ACHN (cell line): Measurements from ENCODE around the gene SNX1.
"Not testable (repeated sequence)": the region's sequence is repeated elsewhere in the genome, so short reads cannot be mapped to it uniquely, and the experiment has no call there.

Experiments
- DNase-seq: peaks from one replicate; pipeline ENCODE4 v3.0.0-alpha.2; 2015
- in situ Hi-C: cut with HindIII; loops from 2 replicates; pipeline ENCODE4 v1.10.0; 2017; ENCODE audit warnings: low sequenced_read_pairs, low pct_ligation_motif_present, low pct_unique_long_range_greater_than_20kb

SNX1 gene

DNA sequence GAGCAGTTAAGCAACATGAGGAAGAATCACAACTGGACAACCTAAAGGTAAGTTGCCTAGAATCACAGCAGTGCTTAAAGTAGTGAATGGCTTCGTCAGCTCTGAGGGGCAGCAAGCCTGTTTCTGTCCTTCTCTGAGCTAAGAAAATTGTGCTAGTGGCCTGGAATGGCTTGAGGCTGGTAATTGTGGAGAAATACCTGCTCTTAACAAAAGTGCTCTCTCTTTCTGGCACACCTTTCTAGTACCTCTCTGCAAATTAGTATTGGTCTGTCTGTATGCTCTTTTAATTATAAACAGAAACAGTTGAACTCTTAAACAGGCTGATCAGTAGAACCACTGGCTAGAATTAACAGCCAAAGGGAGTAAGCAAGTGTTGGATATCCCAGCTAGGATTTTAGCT is 11.6 kb downstream of the SNX1 start:
- no peak for DNase-seq
- in situ Hi-C loops = no loop called here

DNA sequence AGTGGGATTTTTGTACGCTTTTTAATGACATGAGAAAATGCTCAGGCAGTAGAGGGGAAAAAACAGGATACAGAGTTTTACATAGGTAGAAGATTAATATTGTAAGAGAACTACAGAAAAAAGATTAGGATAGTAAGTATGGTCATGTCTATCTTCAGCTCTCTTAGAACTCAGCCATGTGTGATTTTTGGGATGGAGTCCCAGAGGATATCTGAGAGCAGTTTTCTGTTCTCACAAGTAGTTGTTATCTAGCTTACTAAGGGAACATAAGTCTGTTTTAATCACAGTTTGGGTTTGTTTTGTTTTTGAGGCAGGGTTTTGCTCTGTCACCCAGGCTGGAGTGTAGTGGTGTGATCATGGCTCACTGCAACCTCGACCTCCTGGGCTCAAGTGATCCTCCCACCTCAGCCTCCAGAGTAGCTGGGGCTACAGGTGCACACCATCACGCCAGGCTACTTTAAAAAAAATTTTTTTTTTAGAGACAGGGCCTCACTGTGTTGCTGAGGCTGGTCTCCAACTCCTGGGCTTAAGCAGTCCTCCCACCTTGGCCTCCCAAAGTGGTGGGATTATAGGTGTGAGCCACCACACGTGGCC is 14.4 kb downstream of the SNX1 start:
- DNase-seq, in situ Hi-C loops: not testable (repeated sequence)

DNA sequence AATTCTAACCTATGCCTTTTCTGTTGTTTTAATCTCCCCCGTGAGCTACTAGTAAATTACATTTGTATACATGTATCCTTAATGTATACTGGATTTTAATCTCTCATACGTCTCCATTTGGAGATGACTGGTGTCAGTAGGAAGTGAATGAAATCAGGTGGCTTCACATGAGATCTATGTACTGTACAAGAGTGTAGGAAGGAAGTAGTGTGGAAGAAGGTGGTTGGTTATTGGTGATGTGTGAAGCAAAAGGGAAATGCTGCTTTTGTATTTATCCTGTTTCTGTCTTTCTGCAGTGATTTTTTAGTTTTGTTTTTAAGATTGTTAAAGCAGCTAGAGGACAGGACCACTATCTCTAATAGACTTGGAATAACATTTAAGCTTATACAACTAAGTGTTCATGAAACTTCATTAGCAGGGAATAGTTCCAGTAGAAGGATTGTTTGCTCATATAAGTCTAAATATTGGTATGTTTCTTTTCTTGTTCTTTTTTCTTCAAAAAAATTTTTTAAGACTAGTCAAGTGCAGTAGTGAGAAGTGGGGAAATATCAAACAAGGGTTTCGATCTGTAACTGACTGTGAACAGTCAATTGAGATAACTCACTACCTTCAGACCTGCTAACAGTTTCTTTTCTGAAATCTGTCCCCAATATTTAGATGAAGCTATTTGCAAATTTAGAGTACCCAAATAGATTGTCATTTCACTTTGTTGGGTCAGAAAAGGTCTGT is 15.3 kb downstream of the SNX1 start:
- in situ Hi-C loops = no loop called here
- no peak for DNase-seq

DNA sequence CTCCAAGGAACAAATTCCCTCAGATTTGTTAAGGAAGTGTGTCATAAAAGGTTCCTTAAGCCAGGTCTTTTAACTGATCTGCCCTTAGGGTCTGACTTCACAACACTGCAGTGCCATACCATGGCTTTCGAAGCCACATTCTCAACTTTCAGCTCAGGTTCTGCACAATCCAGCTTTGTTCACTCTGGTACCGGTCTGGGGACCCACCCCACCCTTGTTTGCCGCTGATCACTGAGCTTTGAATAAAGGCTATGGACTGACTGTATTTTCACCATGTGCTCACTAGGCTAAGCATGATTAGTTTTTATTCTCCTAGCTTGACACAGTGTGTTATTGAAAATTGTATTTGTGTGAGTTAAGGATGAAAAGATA is 15.9 kb downstream of the SNX1 start:
- in situ Hi-C loops = no loop called here
- DNase-seq = no peak

DNA sequence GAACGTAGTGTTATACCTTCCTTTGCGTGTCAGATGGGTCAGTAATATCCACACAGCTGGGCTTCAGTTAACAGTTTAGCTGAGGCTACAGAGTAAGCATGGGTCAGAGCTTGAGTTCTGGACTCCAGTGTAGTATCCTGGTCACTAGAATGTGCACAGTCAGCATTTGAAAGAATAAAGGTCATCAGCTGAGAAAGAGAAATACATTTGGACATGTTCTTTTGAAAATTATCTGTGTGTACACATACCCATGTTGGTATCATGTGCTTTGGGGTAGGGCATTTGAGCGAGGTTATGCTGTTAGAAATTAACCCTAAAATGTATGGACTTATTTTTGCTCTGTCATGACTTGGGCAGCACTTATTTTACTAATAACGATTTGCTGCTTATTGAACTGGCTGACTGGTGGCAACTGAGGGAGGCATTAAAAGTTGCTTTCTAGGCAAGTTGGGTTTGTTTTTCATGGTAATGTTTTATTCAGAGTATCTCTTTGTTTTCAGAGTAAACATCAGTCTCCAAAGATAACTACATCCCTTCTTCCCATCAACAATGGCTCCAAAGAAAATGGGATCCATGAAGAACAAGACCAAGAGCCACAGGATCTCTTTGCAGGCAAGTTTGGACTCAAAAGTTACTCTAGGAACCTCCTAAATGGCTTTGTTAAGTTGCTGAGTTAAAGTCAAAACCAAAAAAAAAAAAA is 16.4 kb downstream of the SNX1 start:
- in situ Hi-C loops = no loop called here
- no peak for DNase-seq

DNA sequence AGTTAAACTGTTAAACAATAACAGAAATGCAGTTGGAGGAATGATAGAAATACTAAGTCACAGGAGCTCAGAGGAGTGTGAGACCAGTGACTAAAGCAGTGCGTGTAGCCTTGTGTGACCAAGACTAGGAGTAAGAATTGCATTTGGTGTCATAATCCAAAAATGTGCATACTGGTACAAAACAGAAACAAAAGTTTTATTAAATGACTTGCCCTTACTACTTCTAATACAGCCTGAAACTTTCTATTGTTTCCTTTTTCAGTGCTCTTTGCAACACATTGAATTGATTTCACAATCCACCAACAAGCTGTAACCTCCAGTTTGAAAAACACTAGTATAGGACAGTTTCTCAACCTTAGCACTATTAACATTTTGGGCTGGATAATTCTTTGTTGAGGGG is 17.1 kb downstream of the SNX1 start:
- in situ Hi-C loops = no loop called here
- DNase-seq = peak; percentile 19

DNA sequence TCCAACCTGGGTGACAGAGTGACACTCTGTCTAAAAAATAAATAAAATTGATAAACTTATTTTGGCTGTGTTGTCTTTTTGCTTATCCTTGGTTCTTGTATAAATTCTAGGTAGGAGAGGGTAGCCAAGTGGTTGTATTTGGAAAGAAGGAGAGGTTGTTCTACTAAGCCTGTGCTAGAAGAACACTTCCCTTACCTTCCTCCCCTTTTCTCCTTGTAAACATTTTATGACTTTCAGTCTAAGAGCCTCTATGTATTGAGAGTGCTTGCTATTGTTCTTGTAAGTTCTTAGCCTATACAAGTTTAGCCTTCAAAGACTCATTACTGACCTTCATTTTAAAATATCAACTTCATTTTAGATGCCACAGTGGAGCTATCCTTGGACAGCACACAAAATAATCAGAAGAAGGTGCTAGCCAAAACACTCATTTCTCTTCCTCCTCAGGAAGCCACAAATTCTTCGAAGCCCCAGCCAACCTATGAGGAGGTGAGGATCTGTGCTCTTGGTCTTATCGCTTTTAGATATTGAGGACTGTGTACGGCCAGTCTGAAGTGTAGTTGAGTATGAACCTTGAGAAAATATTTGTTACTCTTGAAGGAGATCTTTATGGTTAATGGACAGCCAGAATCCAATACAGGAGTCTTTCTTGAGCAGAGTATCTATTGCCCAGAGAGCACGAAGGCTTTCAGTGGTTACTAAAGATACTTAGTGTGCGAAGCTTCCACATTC is 22.1 kb downstream of the SNX1 start:
- in situ Hi-C loops = no loop called here
- DNase-seq = no peak

DNA sequence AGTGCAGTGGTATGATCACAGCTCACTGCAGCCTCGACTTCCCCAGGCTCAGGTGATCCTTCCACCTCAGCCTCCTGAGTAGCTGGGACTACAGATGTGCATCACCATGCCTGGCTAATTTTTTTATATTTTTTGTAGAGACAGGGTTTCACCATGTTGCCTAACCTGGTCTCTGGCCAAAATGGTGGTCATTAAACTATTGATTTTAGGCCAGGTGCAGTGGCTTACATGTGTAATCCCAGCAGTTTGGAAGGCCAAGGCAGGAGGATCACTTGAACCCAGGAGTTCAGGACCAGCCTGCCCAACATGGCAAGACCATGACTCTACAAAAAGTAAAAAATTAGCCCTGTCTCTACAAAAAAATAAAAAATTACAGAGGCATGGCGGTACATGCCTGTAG is 24.5 kb downstream of the SNX1 start:
- in situ Hi-C loops, DNase-seq: not testable (repeated sequence)

DNA sequence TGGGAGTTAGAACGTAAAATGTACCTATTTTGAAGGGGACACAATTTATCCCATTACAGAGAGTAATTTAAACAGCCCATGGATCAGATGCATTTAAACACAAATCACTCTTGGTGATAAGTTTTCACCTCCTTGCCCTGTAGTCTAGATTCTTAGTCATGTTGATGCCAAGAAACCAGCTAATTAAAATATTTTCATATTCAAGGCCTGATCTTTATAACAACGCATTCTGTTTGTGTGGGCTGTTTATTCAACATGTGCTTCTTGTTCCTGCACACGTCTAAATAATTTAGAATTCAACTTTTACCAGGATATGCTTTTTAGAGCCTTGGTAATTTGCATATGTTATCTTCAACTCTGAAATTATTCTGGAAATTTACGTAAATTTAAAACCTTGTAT is 25.8 kb downstream of the SNX1 start:
- in situ Hi-C loops = no loop called here
- DNase-seq = no peak

DNA sequence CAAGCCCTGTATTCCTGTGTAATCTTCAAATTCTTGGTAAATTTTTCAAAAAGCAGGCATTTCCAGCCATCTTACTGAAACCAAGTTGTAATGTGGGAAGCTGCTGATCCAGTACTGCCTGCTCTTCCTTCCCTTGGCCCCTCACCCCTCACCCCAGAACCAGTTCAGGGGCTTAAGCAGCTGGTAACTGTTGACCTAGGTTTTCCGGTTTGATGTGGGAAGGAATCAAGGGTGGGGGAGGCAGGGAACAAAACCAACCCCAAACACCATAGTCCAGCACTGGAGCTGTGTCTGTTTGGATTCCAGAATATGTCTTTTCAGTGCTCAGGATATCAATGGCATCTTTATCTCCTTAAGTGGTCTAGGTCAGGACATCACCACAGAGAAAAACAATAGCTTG is 26.7 kb downstream of the SNX1 start:
- DNase-seq = no peak
- in situ Hi-C loops = no loop called here

DNA sequence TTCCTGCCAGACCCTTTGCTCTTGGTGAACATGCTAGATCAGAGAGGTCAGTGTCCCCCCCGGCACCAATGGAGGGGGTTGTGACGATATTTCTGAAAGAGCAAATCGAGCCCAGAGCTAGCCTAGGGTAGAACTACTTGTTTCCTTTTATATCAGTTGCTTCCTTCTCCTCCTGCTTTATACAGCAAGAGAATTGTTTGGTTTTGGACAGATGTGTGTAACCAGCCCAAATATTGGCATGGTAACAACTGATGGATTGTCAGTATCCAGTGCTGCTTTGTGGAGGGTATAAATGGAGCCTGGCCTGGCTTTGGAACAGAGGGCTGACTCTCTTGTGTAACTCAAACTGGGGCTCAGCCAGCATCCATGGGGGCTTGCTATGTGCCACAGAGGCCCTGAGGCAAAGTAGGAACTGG is 27.2 kb downstream of the SNX1 start:
- no peak for DNase-seq
- in situ Hi-C loops = no loop called here

DNA sequence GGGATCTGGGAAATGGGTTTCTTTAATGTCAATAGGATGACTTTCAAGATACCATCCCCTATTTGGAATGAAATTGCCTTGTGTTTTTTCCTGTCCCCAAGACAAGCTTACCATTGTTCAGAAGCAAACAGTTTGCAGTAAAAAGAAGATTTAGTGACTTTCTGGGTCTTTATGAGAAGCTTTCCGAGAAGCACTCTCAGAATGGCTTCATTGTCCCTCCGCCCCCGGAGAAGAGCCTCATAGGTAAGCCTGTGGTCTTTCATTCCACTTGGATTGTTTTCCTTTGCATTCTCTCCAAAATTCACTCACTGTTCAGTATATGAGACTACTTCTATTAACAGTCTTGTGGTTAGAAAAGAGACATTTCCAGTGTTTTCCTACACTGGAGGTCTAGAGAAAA is 30.2 kb downstream of the SNX1 start:
- DNase-seq = no peak
- in situ Hi-C loops = no loop called here

DNA sequence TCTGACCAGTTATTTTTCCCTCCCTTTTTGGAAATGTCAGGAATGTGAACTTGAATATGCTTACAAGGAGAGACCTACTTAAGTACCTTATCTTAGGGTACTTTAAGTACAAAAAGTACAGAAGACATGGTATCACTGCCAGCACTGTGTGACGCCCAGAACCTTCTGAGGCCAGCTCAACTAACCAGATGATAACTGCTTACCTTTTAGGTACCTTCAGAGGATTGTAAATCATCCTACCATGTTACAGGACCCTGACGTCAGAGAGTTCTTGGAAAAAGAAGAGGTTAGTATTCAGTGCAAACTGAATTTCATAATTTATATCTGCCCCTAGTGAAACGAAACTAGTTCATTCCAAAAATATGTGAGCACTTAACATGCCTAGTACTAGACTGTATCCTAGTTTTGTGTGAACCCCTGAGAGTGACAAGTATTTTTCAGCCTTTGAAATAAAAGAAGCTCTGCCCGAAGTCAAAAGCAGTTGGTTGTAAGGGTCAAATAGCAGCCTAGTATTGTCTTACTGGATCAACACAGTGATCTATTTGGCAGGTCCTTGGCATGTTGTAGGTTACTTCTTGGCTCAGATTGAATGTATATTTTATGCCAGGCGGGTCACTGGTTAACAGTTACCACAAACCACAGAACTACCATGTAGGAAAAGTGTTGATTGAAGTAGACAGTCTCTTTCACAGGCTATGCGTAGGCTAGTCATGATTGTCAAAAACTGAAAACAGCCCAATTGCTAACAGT is 31.9 kb downstream of the SNX1 start:
- DNase-seq = no peak

DNA sequence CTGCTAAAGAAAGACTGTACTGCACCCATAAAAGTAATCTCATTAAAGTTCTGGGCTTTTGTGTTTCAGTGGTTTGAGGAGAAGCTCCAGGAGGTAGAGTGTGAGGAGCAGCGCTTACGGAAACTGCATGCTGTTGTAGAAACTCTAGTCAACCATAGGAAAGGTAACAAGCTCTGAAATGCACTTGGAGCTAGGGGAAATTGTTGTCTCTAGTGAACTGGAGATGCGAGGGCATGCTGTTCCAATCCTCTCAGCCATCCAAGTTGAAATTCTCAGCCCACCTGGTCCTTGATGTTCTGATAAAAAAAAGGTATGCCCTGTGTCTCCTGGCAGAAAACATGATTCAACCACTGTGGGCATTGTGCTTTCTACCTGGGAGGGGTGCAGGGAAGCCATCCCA is 34.4 kb downstream of the SNX1 start:
- no peak for DNase-seq
- in situ Hi-C loops = no loop called here

More for the DNA sequence above, 31.9 kb downstream of the SNX1 start:
- in situ Hi-C loops = no loop called here

DNA sequence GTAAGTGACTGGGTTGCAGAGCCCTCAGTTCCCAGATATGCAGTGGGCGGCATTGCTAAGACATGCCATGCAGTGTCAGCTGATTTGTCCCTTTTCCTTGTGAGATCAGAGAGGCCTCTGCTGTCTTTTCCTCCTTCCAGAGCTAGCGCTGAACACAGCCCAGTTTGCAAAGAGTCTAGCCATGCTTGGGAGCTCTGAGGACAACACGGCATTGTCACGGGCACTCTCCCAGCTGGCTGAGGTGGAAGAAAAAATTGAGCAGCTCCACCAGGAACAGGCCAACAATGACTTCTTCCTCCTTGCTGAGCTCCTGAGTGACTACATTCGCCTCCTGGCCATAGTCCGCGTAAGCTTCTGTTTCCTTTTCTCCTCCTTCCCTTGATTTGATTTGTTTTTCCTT is 35.8 kb downstream of the SNX1 start:
- in situ Hi-C loops = no loop called here
- no peak for DNase-seq

DNA sequence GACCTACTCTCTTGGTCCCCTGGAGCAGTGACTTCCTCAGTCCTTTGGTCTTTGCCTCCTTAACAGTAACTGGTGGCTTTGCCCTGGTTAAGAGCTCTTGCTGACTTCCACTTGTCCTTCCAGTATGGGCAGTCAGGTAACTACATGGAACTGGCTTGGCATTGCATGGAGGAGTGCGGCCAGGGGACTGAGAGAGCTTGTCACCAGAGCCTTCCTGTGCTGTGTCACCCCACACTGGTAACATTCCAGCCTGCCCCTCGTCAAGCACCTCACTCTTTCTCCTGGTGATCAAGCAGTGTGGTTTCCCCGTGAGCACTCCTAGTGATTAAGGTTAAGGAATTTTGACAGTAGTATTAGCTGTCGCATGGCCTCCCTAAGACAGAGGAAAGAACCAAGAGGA is 36.4 kb downstream of the SNX1 start:
- in situ Hi-C loops = no loop called here

DNA sequence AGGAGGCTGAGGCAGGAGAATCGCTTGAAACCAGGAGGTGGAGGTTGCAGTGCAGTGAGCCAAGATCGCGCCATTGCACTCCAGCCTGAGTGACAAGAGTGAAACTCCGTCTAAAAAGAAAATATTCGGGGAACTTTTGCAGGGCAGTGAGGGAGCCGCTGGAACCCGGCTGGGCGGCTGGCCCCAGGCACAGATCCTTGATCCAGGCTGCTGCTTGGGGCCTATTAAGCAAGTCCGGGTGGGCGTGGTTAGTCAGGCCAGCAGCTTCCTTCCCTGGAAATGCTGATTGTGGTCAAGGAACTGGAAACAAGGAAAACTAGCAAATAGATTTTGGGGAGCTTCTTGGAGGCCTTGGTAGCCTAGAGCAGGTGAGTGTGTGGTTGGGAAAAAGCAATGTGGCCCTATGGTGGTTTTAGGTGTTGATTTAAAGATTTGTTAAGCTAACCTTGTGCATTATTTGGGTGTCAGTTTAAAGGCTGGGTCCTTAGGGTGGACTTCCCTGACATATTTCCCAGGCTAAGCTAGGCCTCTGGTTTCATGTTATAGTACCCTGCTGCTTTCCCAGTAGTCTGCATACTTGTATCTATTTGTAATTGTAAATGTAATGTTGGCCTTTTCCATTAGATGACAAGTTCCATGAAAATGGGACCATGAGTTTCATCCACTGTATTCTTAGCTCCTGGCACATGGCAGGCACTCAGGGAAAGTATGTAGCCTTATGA is 38.0 kb downstream of the SNX1 start:
- DNase-seq = no peak
- in situ Hi-C loops = no loop called here

More for the DNA sequence above, 36.4 kb downstream of the SNX1 start:
- DNase-seq = no peak

DNA sequence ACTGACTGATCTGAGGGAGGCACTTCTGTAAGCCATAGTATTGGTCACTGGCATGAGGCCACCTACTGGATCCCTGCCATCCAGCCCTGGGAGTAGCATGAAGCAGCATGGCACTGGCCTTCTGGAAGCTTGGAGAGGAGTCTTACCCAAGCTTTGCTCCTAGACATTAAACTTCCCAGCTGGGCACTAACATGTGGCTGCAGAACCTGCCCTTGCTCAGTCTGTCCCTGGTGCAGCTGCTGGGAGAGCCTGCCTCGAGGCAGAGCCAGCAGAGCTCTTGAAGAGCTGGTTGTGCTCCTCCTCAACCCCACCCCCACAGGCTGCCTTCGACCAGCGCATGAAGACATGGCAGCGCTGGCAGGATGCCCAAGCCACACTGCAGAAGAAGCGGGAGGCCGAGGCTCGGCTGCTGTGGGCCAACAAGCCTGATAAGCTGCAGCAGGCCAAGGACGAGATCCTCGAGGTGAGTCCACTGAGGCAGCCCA is 38.6 kb downstream of the SNX1 start:
- DNase-seq = no peak
- in situ Hi-C loops = no loop called here
